ENCODE measurements around the gene AKIRIN2. TPM values are rescaled to one million over a fixed set of nuclear protein-coding genes. Genes with fewer than 3 reads are reported as not detected.

AKIRIN2 gene
- total and polyA plus RNA-seq, 9 of the 15 experiments (the other 6 are each of a cell fraction or from before 2014, with no cell fraction given), result 5.8 to 63.9 (median 28.1) TPM

GRCh38 chr6:87705070-87705691 is 3.1 kb upstream of the AKIRIN2 start (continued):
- TF ChIP-seq HES1 (IDR thresholded peaks at IDR 0.05; ENCODE audit: low read depth) (no peak), RB1 (IDR thresholded peaks at IDR 0.05; ENCODE audit: low read depth) (no peak), POLR2A (conservative IDR thresholded peaks at IDR 0.05) (no peak), KDM4B (IDR thresholded peaks at IDR 0.05; ENCODE audit: borderline replicate concordance in 2 of 2, low read depth in 1 of 2) (no peak), SMARCC2 (IDR thresholded peaks at IDR 0.05; ENCODE audit: low read depth) (peak; percentile 48; the same call in 1 of the 2 replicates), SETDB1 (IDR thresholded peaks at IDR 0.05; ENCODE audit: low read length) (no peak), PML (IDR thresholded peaks at IDR 0.05; ENCODE audit: low read length) (no peak), TBP (optimal IDR thresholded peaks at IDR 0.05; ENCODE audit: low read depth, low read length) (peak; percentile 91), NRF1 (conservative IDR thresholded peaks at IDR 0.05 in 1 of 2, IDR thresholded peaks at IDR 0.05 in 1 of 2) (0 out of 4 replicates have a peak, but pooled peaks of 1 of the 2 experiments have one; percentile 14), MXD1 (CRISPR knock-in tag; IDR thresholded peaks at IDR 0.05; ENCODE audit: borderline replicate concordance, poor library complexity, severe bottlenecking) (no peak), FOXA3 (CRISPR knock-in tag; conservative IDR thresholded peaks at IDR 0.05 in 1 of 2, IDR thresholded peaks at IDR 0.05 in 1 of 2) (no peak), EGR1 (conservative IDR thresholded peaks at IDR 0.05) (0 out of 2 replicates have a peak, but pooled peaks have one; percentile 19), ATF6 (CRISPR knock-in tag; IDR thresholded peaks at IDR 0.05) (no peak), TOE1 (IDR thresholded peaks at IDR 0.05; ENCODE audit: borderline replicate concordance) (no peak), TOE1 (CRISPR knock-in tag; IDR thresholded peaks at IDR 0.05; ENCODE audit: borderline replicate concordance, low read depth) (no peak), SUPT5H (IDR thresholded peaks at IDR 0.05) (no peak), MLLT1 (IDR thresholded peaks at IDR 0.05) (no peak), HDAC3 (IDR thresholded peaks at IDR 0.05; ENCODE audit: borderline replicate concordance, partially characterized antibody) (no peak), SMARCE1 (IDR thresholded peaks at IDR 0.05) (peak; percentile 51; the same call in 1 of the 2 replicates), FOXK2 (conservative IDR thresholded peaks at IDR 0.05 in 1 of 2, IDR thresholded peaks at IDR 0.05 in 1 of 2; ENCODE audit: low read depth in 2 of 2) (no peak), MCM5 (IDR thresholded peaks at IDR 0.05; ENCODE audit: low read depth) (no peak), POLR2AphosphoS2 (IDR thresholded peaks at IDR 0.05; ENCODE audit: low read length) (no peak), NCOA1 (IDR thresholded peaks at IDR 0.05; ENCODE audit: low read depth) (no peak), ZNF449 (CRISPR knock-in tag; IDR thresholded peaks at IDR 0.05) (no peak)
